Prostate gland (tissue), 2 donors: ENCODE results near the gene PADI1. TPM values are rescaled to one million over a fixed set of nuclear protein-coding genes. Genes with fewer than 3 reads are reported as not detected.

Experiments
- DNase-seq: peaks from one replicate; pipeline ENCODE4 v3.0.0-alpha.2; 2019; ENCODE audit warnings: low spot score
- H3K27ac ChIP-seq, 2 donors: fragments of 200-600 bp; sonication (generic); 2 replicates each; pipeline ENCODE4 v1.5.1; 2017 to 2019
- H3K27me3 ChIP-seq: fragments of 200-600 bp; sonication (generic); replicated peaks from 2 replicates; pipeline ENCODE4 v1.5.1; 2019; ENCODE audit not compliant: insufficient read depth
- H3K36me3 ChIP-seq, 2 donors: fragments of 200-600 bp; sonication (generic); 1 replicate in 1 of 2; 2 replicates in 1 of 2; pipeline versions ENCODE4 v1.5.1 to v1.8.1; 2017 to 2019
- H3K4me1 ChIP-seq: fragments of 200-600 bp; sonication (generic); replicated peaks from 2 replicates; pipeline ENCODE4 v1.5.1; 2019
- H3K4me3 ChIP-seq, 2 donors: fragments of 200-600 bp; sonication (generic); 2 replicates each; pipeline ENCODE4 v1.5.1; 2017 to 2019
- H3K9me3 ChIP-seq: fragments of 200-600 bp; sonication (generic); 2 replicates; pipeline ENCODE4 v1.5.1; 2017
- POLR2A ChIP-seq: fragments of 450-650 bp; IDR thresholded peaks from one replicate; pipeline ENCODE4 v1.6.1; 2016; ENCODE audit warnings: antibody characterized with exemption, mild to moderate bottlenecking
- POLR2AphosphoS5 ChIP-seq: sonication (generic); formaldehyde crosslinking; IDR thresholded peaks from one replicate; pipeline ENCODE4 v1.6.1; 2017; ENCODE audit warnings: antibody characterized with exemption
- WGBS: methylation state at CpG from one replicate; pipeline ENCODE4 v1.1.5; 2018; 5-methylcytosine and 5-hydroxymethylcytosine counted together
- intact Hi-C: fragments of 100-400 bp; cut with DNase I; formaldehyde crosslinking; loops from one replicate; pipeline ENCODE4 v1.14.2; 2022
- total RNA-seq, 2 donors: library from RNA; depleted of rRNA; stranded (reverse); fragments of >200 nt; gene quantifications; one replicate each; pipeline ENCODE4 v1.1.0, GENCODE V29; 2016
- TF ChIP-seq, protein P1 (sequence below), 4 experiments: fragments of 200-600 bp in 2 of 4; fragments of 450-650 bp in 2 of 4; sonication (generic) in 2 of 4; IDR thresholded peaks; 1 replicate in 3 of 4; 2 replicates in 1 of 4; pipeline ENCODE4 v1.5.1; 2016 to 2019; ENCODE audit warnings: antibody characterized with exemption in 4 of 4, mild to moderate bottlenecking in 2 of 4, moderate library complexity in 2 of 4

PADI1 gene
- total RNA-seq = under 1 TPM; 0.18 to 0.34 TPM

DNA sequence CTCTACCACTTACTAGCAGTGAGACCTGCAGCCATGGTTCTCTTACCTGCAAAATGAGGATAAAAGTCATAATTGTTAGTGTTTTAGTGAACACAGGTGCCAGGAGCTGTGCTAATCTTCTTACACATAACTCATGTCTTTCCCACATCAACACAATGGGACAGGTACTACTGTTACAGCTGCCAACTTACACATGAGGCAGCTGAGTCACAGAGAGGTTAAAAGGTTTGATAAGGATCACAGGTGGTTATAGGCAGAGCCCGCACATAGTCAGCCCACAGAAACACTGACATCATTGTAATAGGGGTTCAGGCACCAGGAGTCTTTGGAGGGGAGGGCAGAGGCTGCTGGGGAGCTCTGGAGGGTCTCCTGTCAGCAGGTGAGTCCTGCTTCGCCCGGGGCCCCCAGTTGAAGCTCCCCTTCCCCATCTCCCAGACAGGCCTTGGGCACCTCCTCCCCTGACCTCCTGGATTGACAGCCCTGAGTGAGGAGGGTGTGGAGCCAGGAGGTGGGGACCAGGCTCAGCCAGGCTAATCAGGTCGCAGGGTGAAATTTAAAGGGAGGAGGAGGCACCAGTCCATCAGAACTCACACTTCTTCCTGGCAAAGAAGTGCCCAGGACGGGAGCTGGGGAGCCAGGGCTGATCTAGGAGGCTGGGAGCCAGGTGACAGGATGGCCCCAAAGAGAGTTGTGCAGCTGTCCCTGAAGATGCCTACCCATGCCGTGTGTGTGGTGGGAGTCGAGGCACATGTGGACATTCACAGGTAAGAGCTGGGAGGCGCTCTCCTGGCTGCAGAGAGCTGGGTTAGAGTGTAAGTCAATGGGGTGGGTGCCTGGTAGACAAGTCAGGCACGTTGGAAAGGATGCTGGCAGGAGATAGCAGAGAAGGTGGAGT, at the start of gene PADI1:
Gene PADI1, plus strand, starts transcription at position 583 of the 895 bp plus-strand sequence. Its CDS starts 90 bp downstream, at position 673.
- H3K4me1 ChIP-seq = no peaks in the 10 kb centered on the region
- WGBS = 77% methylated on average over 9 of the region's 9 CpGs
- no peaks in the 10 kb centered on the region for H3K36me3 ChIP-seq
- no peaks in the 10 kb centered on the region for H3K27me3 ChIP-seq
- intact Hi-C loops = no loop called here
- no peak for TF ChIP-seq POLR2AphosphoS5
- TF ChIP-seq, protein P1, sequence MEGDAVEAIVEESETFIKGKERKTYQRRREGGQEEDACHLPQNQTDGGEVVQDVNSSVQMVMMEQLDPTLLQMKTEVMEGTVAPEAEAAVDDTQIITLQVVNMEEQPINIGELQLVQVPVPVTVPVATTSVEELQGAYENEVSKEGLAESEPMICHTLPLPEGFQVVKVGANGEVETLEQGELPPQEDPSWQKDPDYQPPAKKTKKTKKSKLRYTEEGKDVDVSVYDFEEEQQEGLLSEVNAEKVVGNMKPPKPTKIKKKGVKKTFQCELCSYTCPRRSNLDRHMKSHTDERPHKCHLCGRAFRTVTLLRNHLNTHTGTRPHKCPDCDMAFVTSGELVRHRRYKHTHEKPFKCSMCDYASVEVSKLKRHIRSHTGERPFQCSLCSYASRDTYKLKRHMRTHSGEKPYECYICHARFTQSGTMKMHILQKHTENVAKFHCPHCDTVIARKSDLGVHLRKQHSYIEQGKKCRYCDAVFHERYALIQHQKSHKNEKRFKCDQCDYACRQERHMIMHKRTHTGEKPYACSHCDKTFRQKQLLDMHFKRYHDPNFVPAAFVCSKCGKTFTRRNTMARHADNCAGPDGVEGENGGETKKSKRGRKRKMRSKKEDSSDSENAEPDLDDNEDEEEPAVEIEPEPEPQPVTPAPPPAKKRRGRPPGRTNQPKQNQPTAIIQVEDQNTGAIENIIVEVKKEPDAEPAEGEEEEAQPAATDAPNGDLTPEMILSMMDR (IDR thresholded peaks at IDR 0.05) = no peak
- TF ChIP-seq POLR2A = no peak
- no peak for DNase-seq
- H3K9me3 ChIP-seq = no peaks in the 10 kb centered on the region
- no peak within 1 kb of the TSS for H3K27ac ChIP-seq
- no peak within 1 kb of the TSS for H3K4me3 ChIP-seq

- H3K27me3 ChIP-seq = no peaks in the 10 kb centered on the region
- TF ChIP-seq, protein P1 (IDR thresholded peaks at IDR 0.05) = no peak
- TF ChIP-seq POLR2AphosphoS5 (no peak), POLR2A (no peak)
- WGBS = 4% methylated on average over 2 of the region's 2 CpGs
- no peak overlapping the region for H3K4me3 ChIP-seq
- intact Hi-C loops = no loop called here
- no peaks in the 10 kb centered on the region for H3K4me1 ChIP-seq
- H3K9me3 ChIP-seq = no peaks in the 10 kb centered on the region
- no peaks in the 10 kb centered on the region for H3K36me3 ChIP-seq
- DNase-seq = no peak
- H3K27ac ChIP-seq = no peak overlapping the region
These were observed 49.5 kb upstream of the PADI1 start for GRCh38 chr1:17155257-17155920.

- H3K4me1 ChIP-seq = no peaks in the 10 kb centered on the region
- DNase-seq = no peak
- H3K36me3 ChIP-seq = no peaks in the 10 kb centered on the region
- H3K27me3 ChIP-seq = no peaks in the 10 kb centered on the region
- TF ChIP-seq POLR2AphosphoS5 = no peak
- no peak for TF ChIP-seq POLR2A
- TF ChIP-seq, protein P1 (IDR thresholded peaks at IDR 0.05) = no peak
- no peaks in the 10 kb centered on the region for H3K9me3 ChIP-seq
- intact Hi-C loops = no loop called here
- H3K27ac ChIP-seq = no peak overlapping the region
- H3K4me3 ChIP-seq = no peak overlapping the region
- WGBS = 60% methylated on average over 3 of the region's 3 CpGs
These were observed 48.8 kb upstream of the PADI1 start for GRCh38 chr1:17156108-17156507.

DNA sequence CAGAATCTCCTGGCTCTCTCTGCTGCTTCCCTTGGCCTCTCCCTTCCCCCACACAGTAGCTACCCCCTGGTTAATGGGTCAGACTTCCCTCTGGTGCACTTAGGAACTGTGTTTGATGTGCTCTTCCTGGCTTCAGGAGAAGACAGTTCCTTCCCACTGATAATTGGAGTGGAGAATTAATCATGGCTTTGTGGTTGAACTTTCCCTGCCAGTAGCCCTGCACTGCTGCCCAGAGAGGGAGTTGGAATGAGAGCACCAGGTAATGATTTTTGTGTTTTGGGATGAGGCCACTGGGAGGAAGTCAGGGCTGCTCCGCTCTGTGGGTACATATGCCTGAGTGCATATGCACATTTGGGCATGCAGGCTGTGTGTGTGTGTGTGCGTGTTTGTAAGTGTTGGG, 46.0 kb upstream of the PADI1 start:
- Histone ChIP-seq H3K4me3 (no peak overlapping the region), H3K27me3 (no peaks in the 10 kb centered on the region), H3K4me1 (no peaks in the 10 kb centered on the region), H3K9me3 (no peaks in the 10 kb centered on the region), H3K27ac (no peak overlapping the region), H3K36me3 (no peaks in the 10 kb centered on the region)
- TF ChIP-seq POLR2AphosphoS5 = no peak
- TF ChIP-seq, protein P1 (IDR thresholded peaks at IDR 0.05) = no peak
- TF ChIP-seq POLR2A = no peak
- DNase-seq = no peak
- intact Hi-C loops = no loop called here
- whole genome bisulfite sequencing = 96% methylated on average over 2 of the region's 2 CpGs
